Measurements from ENCODE around the gene NRAS.

DNA sequence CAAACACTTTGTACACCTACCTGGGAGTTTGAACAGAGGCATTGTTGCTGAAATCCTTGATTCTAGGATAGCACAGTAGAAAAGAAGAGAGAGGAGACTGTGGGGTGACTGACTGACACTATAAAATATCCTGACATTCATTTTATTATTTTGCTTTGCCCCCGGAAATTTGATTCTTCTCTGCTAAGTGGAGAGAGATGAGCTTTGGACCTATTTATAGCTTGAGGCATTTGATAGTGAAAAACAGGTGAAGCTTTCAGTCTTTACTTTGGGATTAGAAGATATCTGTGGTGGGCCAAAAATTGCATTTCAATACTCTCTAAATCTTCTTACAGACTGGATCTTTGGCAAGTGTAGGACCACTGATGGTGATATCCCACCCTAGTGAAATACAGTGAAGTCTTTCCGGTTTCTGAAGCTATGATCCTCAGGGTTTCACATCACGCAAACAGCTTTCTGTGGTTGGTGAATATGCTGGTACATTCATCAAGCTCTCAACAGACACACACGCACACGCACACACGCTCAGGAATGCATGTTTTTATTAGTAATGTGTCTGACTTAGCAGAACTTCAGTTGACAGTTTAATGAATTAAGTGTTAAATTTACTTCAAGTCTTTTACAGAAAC is 21.0 kb downstream of the NRAS start, which contains the start of gene AMPD1:
- TF ChIP-seq, protein P1, sequence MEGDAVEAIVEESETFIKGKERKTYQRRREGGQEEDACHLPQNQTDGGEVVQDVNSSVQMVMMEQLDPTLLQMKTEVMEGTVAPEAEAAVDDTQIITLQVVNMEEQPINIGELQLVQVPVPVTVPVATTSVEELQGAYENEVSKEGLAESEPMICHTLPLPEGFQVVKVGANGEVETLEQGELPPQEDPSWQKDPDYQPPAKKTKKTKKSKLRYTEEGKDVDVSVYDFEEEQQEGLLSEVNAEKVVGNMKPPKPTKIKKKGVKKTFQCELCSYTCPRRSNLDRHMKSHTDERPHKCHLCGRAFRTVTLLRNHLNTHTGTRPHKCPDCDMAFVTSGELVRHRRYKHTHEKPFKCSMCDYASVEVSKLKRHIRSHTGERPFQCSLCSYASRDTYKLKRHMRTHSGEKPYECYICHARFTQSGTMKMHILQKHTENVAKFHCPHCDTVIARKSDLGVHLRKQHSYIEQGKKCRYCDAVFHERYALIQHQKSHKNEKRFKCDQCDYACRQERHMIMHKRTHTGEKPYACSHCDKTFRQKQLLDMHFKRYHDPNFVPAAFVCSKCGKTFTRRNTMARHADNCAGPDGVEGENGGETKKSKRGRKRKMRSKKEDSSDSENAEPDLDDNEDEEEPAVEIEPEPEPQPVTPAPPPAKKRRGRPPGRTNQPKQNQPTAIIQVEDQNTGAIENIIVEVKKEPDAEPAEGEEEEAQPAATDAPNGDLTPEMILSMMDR (IDR thresholded peaks at IDR 0.05): no peak
- TF ChIP-seq TEAD4 (CRISPR knock-in tag; IDR thresholded peaks at IDR 0.05): no peak
- TF ChIP-seq, protein P2, sequence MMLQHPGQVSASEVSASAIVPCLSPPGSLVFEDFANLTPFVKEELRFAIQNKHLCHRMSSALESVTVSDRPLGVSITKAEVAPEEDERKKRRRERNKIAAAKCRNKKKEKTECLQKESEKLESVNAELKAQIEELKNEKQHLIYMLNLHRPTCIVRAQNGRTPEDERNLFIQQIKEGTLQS (CRISPR knock-in tag; conservative IDR thresholded peaks at IDR 0.05): no peak
- TF ChIP-seq, protein P3, sequence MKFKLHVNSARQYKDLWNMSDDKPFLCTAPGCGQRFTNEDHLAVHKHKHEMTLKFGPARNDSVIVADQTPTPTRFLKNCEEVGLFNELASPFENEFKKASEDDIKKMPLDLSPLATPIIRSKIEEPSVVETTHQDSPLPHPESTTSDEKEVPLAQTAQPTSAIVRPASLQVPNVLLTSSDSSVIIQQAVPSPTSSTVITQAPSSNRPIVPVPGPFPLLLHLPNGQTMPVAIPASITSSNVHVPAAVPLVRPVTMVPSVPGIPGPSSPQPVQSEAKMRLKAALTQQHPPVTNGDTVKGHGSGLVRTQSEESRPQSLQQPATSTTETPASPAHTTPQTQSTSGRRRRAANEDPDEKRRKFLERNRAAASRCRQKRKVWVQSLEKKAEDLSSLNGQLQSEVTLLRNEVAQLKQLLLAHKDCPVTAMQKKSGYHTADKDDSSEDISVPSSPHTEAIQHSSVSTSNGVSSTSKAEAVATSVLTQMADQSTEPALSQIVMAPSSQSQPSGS (CRISPR knock-in tag; IDR thresholded peaks at IDR 0.05; ENCODE audit: borderline replicate concordance, low read depth): no peak
- TF ChIP-seq, protein P4, sequence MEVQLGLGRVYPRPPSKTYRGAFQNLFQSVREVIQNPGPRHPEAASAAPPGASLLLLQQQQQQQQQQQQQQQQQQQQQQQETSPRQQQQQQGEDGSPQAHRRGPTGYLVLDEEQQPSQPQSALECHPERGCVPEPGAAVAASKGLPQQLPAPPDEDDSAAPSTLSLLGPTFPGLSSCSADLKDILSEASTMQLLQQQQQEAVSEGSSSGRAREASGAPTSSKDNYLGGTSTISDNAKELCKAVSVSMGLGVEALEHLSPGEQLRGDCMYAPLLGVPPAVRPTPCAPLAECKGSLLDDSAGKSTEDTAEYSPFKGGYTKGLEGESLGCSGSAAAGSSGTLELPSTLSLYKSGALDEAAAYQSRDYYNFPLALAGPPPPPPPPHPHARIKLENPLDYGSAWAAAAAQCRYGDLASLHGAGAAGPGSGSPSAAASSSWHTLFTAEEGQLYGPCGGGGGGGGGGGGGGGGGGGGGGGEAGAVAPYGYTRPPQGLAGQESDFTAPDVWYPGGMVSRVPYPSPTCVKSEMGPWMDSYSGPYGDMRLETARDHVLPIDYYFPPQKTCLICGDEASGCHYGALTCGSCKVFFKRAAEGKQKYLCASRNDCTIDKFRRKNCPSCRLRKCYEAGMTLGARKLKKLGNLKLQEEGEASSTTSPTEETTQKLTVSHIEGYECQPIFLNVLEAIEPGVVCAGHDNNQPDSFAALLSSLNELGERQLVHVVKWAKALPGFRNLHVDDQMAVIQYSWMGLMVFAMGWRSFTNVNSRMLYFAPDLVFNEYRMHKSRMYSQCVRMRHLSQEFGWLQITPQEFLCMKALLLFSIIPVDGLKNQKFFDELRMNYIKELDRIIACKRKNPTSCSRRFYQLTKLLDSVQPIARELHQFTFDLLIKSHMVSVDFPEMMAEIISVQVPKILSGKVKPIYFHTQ (CRISPR knock-in tag; IDR thresholded peaks at IDR 0.05): no peak
- no peak for TF ChIP-seq KAT7 (CRISPR knock-in tag; IDR thresholded peaks at IDR 0.05; ENCODE audit: borderline replicate concordance)
